Measurements from ENCODE around the gene CD163L1. TPM values are rescaled to one million over a fixed set of nuclear protein-coding genes. Genes with fewer than 3 reads are reported as not detected.

CD163L1 gene
- total and polyA plus RNA-seq, 7 donors, result 0.54 to 49.0 (median 3.6) TPM

Other genes starting within 250 kb of the CD163L1 start
- gene ACSM4, start 140.1 kb downstream of the CD163L1 start, total RNA-seq, result not detected
- gene ACSM4, start 140.1 kb downstream of the CD163L1 start, polyA plus RNA-seq, result not detected
- 100 to 1,000 TPM in 3 of 4 donors, 10 to 100 TPM in 1; 81.4 to 254 (median 231) TPM for gene CD163, start 59.6 kb upstream of the CD163L1 start, total RNA-seq
- 100 to 1,000 TPM in 1 of 3 donors, 10 to 100 TPM in 2; 21.0 to 108 (median 72.0) TPM for gene CD163, start 59.6 kb upstream of the CD163L1 start, polyA plus RNA-seq
- not detected for gene APOBEC1, start 221.8 kb upstream of the CD163L1 start, total RNA-seq
- 10 to 100 TPM in 2 of 3 donors, 1 to 10 TPM in 1; 7.7 to 31.4 (median 18.0) TPM for gene APOBEC1, start 221.8 kb upstream of the CD163L1 start, polyA plus RNA-seq